Measurements from ENCODE around the gene SIK3. TPM values are rescaled to one million over a fixed set of nuclear protein-coding genes. Genes with fewer than 3 reads are reported as not detected.

SIK3 gene
- total and polyA plus RNA-seq, 2 donors (not counting 3 experiments of a cell fraction or from before 2014, with no cell fraction given): 10.3 to 21.3 TPM

DNA sequence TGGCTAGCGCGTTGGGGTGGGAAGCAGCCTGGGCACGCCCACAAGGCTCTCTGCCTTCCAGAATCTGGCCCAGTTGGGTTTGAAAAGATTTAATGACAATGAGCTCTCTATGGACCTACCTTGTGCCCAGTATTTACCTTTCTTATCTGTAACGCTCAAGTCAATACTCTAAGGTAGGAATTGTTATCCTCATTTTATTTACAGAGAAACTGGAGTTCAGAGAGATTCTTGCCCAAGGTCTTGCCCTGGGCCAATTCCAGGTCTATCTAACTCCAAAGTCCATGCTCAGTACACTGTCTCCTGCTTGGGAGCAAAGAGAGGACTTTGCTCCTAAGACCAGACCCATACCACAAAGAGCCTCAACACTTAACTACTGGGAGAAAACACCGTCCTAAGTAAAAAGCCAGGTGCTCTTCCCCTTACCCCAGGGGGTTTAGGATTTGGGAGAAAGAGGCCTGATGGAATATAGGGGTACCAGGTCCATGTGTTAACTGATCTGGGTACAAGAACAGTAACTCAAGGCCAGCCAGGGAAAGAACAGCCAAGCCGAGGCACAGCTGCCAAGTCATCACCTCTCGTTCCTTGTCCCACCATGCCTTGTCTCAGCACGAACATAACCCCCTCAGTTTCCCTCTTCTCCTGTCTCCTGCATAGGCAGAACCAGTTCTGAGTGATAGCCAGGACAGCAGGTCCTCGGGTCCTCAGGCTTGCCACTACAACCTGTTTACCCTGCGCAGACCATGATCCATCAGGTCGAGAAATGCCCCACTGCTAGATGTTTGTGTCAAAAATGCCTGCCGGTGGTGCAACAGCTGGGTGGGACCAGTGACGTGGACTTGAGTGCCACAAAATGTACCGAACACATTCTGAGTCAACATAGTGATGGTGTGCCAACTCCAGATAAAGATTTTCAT is 289.7 kb downstream of the SIK3 start:
- no peak overlapping the region for H3K9ac ChIP-seq (replicated peaks; ENCODE audit: extremely low read depth, insufficient read depth, low read length)
- POLR2A ChIA-PET: no interaction called here

More for the DNA sequence above, 289.7 kb downstream of the SIK3 start:
- DNase-seq (ENCODE audit: low read depth, low spot score) (no peak), FAIRE-seq (no peak)
- intact Hi-C loops (cut with micrococcal nuclease) (no loop called here), dilution Hi-C loops (cut with MboI; ENCODE audit: extremely low pct_ligation_motif_present, low sequenced_read_pairs) (no loop called here)
- Histone ChIP-seq H3K4me1 (ENCODE audit: control insufficient read depth, extremely low read depth, insufficient read depth, low read length) (no peaks in the 10 kb centered on the region), H3K27ac (ENCODE audit: insufficient read depth, low read depth, low read length) (no peak overlapping the region), H3K4me2 (ENCODE audit: insufficient read depth, low read length) (no peak overlapping the region), H3K9me3 (replicated peaks; ENCODE audit: control insufficient read depth, insufficient read depth, low read length) (no peaks in the 10 kb centered on the region), H3K27me3 (ENCODE audit: control insufficient read depth in 2 of 2, insufficient read depth in 2 of 2, low read length in 2 of 2) (peaks cover 6% of the 10 kb centered on the region in 2 experiments), H3K79me2 (ENCODE audit: control insufficient read depth, insufficient read depth, low read length) (no peaks in the 10 kb centered on the region), H2AFZ (ENCODE audit: low read depth, low read length) (no peak overlapping the region), H3K36me3 (ENCODE audit: control insufficient read depth in 2 of 2, extremely low read depth in 1 of 2, insufficient read depth in 2 of 2, low read length in 2 of 2) (no peaks in the 10 kb centered on the region), H4K20me1 (replicated peaks; ENCODE audit: control insufficient read depth, extremely low read depth, insufficient read depth, low read length) (no peaks in the 10 kb centered on the region), H3K4me3 (replicated peaks in 1 of 3; ENCODE audit: insufficient read depth in 1 of 3, low read depth in 1 of 3, low read length in 3 of 3) (no peak overlapping the region), H3K9me1 (replicated peaks; ENCODE audit: control insufficient read depth, extremely low read depth, insufficient read depth, low read length) (no peaks in the 10 kb centered on the region)
- CTCF ChIA-PET: interaction anchor here (1.0 to 1.4 kb wide), 2 partner anchors 27 to 54 kb away, joined by 4 to 6 read pairs; no protein-coding TSS in a partner anchor
- TF ChIP-seq POLR2A (IDR thresholded peaks at IDR 0.05; ENCODE audit: low read depth, low read length): no peak
- TF ChIP-seq MYC (IDR thresholded peaks at IDR 0.05; ENCODE audit: low read depth, low read length): no peak
- TF ChIP-seq, protein P1, sequence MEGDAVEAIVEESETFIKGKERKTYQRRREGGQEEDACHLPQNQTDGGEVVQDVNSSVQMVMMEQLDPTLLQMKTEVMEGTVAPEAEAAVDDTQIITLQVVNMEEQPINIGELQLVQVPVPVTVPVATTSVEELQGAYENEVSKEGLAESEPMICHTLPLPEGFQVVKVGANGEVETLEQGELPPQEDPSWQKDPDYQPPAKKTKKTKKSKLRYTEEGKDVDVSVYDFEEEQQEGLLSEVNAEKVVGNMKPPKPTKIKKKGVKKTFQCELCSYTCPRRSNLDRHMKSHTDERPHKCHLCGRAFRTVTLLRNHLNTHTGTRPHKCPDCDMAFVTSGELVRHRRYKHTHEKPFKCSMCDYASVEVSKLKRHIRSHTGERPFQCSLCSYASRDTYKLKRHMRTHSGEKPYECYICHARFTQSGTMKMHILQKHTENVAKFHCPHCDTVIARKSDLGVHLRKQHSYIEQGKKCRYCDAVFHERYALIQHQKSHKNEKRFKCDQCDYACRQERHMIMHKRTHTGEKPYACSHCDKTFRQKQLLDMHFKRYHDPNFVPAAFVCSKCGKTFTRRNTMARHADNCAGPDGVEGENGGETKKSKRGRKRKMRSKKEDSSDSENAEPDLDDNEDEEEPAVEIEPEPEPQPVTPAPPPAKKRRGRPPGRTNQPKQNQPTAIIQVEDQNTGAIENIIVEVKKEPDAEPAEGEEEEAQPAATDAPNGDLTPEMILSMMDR (IDR thresholded peaks at IDR 0.05; ENCODE audit: extremely low read depth in 1 of 2, insufficient read depth in 1 of 2, low read depth in 1 of 2, low read length in 2 of 2): no peak
- TF ChIP-seq, protein P2, sequence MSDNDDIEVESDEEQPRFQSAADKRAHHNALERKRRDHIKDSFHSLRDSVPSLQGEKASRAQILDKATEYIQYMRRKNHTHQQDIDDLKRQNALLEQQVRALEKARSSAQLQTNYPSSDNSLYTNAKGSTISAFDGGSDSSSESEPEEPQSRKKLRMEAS (IDR thresholded peaks at IDR 0.05; ENCODE audit: insufficient read depth, insufficient read length): no peak
- BruUV-seq (replicated peaks): no TSS peak

All from endothelial cell of umbilical vein (primary cell).